HepG2 (cell line): ENCODE measurements around the gene CHMP1A. TPM values are rescaled to one million over a fixed set of nuclear protein-coding genes. Genes with fewer than 3 reads are reported as not detected.

Experiments
- FOXP1 ChIP-seq, 2 experiments: fragments of 450-650 bp in 1 of 2; IDR thresholded peaks; 2 replicates each; pipeline ENCODE4 v1.6.1; 2017 to 2018; ENCODE audit warnings: antibody characterized with exemption in 1 of 2
- JARID2 ChIP-seq: sonication (generic); formaldehyde crosslinking; IDR thresholded peaks from 2 replicates; pipeline ENCODE4 v1.8.1; 2023; ENCODE audit warnings: missing genetic modification reagents, inconsistent platforms; ENCODE audit not compliant: insufficient replicate concordance
- PRMT3 ChIP-seq: sonication (generic); formaldehyde crosslinking; IDR thresholded peaks from 2 replicates; pipeline ENCODE4 v1.8.1; 2022; ENCODE audit warnings: low read depth, mild to moderate bottlenecking, moderate library complexity, missing genetic modification reagents, borderline replicate concordance
- RBM22 ChIP-seq: fragments of 200-400 bp; formaldehyde crosslinking; optimal IDR thresholded peaks from 2 replicates; pipeline ENCODE3; 2017; ENCODE audit warnings: mild to moderate bottlenecking, low read length, moderate library complexity
- REXO4 ChIP-seq: sonication (generic); formaldehyde crosslinking; IDR thresholded peaks from 2 replicates; pipeline ENCODE4 v1.8.0; 2022; ENCODE audit warnings: missing genetic modification reagents, mild to moderate bottlenecking, borderline replicate concordance
- RFX1 ChIP-seq: fragments of 450-650 bp; IDR thresholded peaks from 2 replicates; pipeline ENCODE4 v1.6.1; 2017
- RFXANK ChIP-seq: IDR thresholded peaks from 2 replicates; pipeline ENCODE4 v1.6.1; 2016
- SALL2 ChIP-seq: sonication (generic); formaldehyde crosslinking; IDR thresholded peaks from 2 replicates; pipeline ENCODE4 v1.8.1; 2023; ENCODE audit warnings: mild to moderate bottlenecking, missing genetic modification reagents, inconsistent platforms
- SRSF4 ChIP-seq: fragments of 200-400 bp; formaldehyde crosslinking; IDR thresholded peaks from one replicate; pipeline ENCODE4 v1.6.1; 2018; ENCODE audit warnings: mild to moderate bottlenecking, low read depth, low read length, moderate library complexity; ENCODE audit not compliant: poor library complexity, severe bottlenecking
- ZNF496 ChIP-seq: sonication (generic); formaldehyde crosslinking; IDR thresholded peaks from 2 replicates; pipeline ENCODE4 v1.8.1; 2023; ENCODE audit warnings: mild to moderate bottlenecking, moderate library complexity, missing genetic modification reagents; ENCODE audit not compliant: insufficient replicate concordance
- ZNF570 ChIP-seq: sonication (generic); formaldehyde crosslinking; IDR thresholded peaks from 2 replicates; pipeline ENCODE4 v1.4.0; 2020; ENCODE audit warnings: mild to moderate bottlenecking, missing genetic modification reagents, borderline replicate concordance
- polyA plus RNA-seq, 8 experiments: library from polyadenylated mRNA; depleted of rRNA in 3 of 8; stranded (reverse) in 7 of 8; unstranded in 1 of 8; fragments of >200 nt; fragmentation: Illumina TruSeq in 4 of 8; extraction: Trizol in 4 of 8; gene quantifications; 2 replicates each; pipeline versions ENCODE4 v1.2.1 to v1.2.3, GENCODE V29; 2011 to 2016; ENCODE audit warnings: low read depth in 4 of 8, missing spikeins in 1 of 8, mixed read lengths in 1 of 8; ENCODE audit not compliant: insufficient read depth in 1 of 8
- total RNA-seq, 5 experiments: library from RNA; depleted of rRNA; stranded (reverse); fragments of >200 nt; fragmentation: Illumina TruSeq; extraction: Trizol; gene quantifications; 2 replicates each; pipeline ENCODE4 v1.2.3, GENCODE V29; 2016; ENCODE audit warnings: low read depth in 1 of 5
- TF ChIP-seq, protein P1 (sequence below): sonication (generic); formaldehyde crosslinking; IDR thresholded peaks from 2 replicates; pipeline ENCODE4 v1.5.0; 2020; ENCODE audit warnings: mild to moderate bottlenecking, missing genetic modification reagents, borderline replicate concordance
- TF ChIP-seq, protein P2 (sequence below): sonication (generic); formaldehyde crosslinking; IDR thresholded peaks from 2 replicates; pipeline ENCODE4 v1.8.1; 2023; ENCODE audit warnings: missing genetic modification reagents, mild to moderate bottlenecking, borderline replicate concordance
- TF ChIP-seq, protein P3 (sequence below), 2 experiments: sonication (generic) in 1 of 2; formaldehyde crosslinking in 1 of 2; IDR thresholded peaks; 2 replicates each; pipeline versions ENCODE4 v1.5.1 to v1.6.1; 2011 to 2020; ENCODE audit warnings: borderline replicate concordance in 1 of 2, low read depth in 1 of 2, low read length in 1 of 2, mild to moderate bottlenecking in 1 of 2, missing genetic modification reagents in 1 of 2, moderate library complexity in 1 of 2
- TF ChIP-seq, protein P4 (sequence below): sonication (generic); formaldehyde crosslinking; conservative IDR thresholded peaks from 2 replicates; pipeline ENCODE4 v1.8.0; 2022; ENCODE audit warnings: missing genetic modification reagents
- TF ChIP-seq, protein P5 (sequence below): sonication (generic); formaldehyde crosslinking; IDR thresholded peaks from 2 replicates; pipeline ENCODE4 v1.8.1; 2022; ENCODE audit warnings: low read depth, mild to moderate bottlenecking, missing genetic modification reagents

CHMP1A gene
- total and polyA plus RNA-seq, 2 of the 13 experiments (the other 11 are each of a cell fraction or from before 2014, with no cell fraction given): 69.4 to 73.3 TPM

DNA sequence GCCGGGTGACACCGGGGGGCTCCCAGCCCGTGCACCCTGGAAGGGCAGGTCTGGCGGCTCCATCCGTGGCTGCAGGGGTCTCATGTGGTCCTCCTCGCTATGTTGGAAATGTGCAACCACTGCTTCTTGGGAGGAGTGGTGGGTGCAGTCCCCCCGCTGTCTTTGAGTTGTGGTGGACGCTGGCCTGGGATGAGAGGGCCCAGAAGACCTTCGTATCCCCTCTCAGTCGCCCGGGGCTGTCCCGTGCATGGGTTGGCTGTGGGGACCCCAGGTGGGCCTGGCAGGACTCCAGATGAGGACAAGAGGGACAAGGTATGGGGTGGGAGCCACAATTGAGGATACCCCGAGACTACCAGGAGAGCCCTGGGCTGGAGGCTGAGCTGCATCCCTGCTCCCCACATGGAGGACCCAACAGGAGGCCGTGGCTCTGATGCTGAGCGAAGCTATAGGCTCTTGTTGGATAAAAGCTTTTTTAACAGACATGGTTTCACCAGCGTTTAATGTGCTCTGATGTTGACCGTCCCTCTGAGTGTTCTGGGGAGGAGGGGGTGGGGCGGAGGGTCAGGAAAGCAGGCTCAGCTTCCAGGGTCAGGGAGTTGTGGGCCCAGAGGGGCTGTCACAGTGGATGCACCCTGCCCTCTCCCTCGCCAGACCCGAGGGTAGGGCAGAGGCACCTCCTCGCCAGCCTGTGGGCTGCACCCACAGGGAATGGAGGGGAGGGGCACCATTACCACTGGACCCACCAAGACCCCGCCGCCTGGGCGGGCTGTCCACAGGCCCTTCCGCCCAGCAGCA is 38.6 kb upstream of the CHMP1A start (continued):
- TF ChIP-seq, protein P1, sequence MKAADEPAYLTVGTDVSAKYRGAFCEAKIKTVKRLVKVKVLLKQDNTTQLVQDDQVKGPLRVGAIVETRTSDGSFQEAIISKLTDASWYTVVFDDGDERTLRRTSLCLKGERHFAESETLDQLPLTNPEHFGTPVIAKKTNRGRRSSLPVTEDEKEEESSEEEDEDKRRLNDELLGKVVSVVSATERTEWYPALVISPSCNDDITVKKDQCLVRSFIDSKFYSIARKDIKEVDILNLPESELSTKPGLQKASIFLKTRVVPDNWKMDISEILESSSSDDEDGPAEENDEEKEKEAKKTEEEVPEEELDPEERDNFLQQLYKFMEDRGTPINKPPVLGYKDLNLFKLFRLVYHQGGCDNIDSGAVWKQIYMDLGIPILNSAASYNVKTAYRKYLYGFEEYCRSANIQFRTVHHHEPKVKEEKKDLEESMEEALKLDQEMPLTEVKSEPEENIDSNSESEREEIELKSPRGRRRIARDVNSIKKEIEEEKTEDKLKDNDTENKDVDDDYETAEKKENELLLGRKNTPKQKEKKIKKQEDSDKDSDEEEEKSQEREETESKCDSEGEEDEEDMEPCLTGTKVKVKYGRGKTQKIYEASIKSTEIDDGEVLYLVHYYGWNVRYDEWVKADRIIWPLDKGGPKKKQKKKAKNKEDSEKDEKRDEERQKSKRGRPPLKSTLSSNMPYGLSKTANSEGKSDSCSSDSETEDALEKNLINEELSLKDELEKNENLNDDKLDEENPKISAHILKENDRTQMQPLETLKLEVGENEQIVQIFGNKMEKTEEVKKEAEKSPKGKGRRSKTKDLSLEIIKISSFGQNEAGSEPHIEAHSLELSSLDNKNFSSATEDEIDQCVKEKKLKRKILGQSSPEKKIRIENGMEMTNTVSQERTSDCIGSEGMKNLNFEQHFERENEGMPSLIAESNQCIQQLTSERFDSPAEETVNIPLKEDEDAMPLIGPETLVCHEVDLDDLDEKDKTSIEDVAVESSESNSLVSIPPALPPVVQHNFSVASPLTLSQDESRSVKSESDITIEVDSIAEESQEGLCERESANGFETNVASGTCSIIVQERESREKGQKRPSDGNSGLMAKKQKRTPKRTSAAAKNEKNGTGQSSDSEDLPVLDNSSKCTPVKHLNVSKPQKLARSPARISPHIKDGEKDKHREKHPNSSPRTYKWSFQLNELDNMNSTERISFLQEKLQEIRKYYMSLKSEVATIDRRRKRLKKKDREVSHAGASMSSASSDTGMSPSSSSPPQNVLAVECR: no peak
- TF ChIP-seq, protein P2, sequence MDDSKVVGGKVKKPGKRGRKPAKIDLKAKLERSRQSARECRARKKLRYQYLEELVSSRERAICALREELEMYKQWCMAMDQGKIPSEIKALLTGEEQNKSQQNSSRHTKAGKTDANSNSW (CRISPR knock-in tag): 0 out of 2 replicates have a peak, but pooled peaks have one; percentile 65
- no peak for TF ChIP-seq RFX1
- TF ChIP-seq, protein P3, sequence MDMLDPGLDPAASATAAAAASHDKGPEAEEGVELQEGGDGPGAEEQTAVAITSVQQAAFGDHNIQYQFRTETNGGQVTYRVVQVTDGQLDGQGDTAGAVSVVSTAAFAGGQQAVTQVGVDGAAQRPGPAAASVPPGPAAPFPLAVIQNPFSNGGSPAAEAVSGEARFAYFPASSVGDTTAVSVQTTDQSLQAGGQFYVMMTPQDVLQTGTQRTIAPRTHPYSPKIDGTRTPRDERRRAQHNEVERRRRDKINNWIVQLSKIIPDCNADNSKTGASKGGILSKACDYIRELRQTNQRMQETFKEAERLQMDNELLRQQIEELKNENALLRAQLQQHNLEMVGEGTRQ (IDR thresholded peaks at IDR 0.05; ENCODE audit: low read depth, low read length): no peak
- TF ChIP-seq, protein P3 (CRISPR knock-in tag; IDR thresholded peaks at IDR 0.05; ENCODE audit: borderline replicate concordance): no peak
- no peak for TF ChIP-seq JARID2 (CRISPR knock-in tag)
- TF ChIP-seq SALL2 (CRISPR knock-in tag): 0 out of 2 replicates have a peak, but pooled peaks have one; percentile 5
- TF ChIP-seq PRMT3 (CRISPR knock-in tag): no peak
- peak; percentile 0 for TF ChIP-seq RBM22
- TF ChIP-seq REXO4 (CRISPR knock-in tag): no peak
- TF ChIP-seq, protein P4, sequence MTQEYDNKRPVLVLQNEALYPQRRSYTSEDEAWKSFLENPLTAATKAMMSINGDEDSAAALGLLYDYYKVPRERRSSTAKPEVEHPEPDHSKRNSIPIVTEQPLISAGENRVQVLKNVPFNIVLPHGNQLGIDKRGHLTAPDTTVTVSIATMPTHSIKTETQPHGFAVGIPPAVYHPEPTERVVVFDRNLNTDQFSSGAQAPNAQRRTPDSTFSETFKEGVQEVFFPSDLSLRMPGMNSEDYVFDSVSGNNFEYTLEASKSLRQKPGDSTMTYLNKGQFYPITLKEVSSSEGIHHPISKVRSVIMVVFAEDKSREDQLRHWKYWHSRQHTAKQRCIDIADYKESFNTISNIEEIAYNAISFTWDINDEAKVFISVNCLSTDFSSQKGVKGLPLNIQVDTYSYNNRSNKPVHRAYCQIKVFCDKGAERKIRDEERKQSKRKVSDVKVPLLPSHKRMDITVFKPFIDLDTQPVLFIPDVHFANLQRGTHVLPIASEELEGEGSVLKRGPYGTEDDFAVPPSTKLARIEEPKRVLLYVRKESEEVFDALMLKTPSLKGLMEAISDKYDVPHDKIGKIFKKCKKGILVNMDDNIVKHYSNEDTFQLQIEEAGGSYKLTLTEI (CRISPR knock-in tag): no peak
- TF ChIP-seq, protein P5, sequence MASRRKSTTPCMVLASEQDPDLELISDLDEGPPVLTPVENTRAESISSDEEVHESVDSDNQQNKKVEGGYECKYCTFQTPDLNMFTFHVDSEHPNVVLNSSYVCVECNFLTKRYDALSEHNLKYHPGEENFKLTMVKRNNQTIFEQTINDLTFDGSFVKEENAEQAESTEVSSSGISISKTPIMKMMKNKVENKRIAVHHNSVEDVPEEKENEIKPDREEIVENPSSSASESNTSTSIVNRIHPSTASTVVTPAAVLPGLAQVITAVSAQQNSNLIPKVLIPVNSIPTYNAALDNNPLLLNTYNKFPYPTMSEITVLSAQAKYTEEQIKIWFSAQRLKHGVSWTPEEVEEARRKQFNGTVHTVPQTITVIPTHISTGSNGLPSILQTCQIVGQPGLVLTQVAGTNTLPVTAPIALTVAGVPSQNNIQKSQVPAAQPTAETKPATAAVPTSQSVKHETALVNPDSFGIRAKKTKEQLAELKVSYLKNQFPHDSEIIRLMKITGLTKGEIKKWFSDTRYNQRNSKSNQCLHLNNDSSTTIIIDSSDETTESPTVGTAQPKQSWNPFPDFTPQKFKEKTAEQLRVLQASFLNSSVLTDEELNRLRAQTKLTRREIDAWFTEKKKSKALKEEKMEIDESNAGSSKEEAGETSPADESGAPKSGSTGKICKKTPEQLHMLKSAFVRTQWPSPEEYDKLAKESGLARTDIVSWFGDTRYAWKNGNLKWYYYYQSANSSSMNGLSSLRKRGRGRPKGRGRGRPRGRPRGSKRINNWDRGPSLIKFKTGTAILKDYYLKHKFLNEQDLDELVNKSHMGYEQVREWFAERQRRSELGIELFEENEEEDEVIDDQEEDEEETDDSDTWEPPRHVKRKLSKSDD (CRISPR knock-in tag): no peak
- TF ChIP-seq FOXP1 (IDR thresholded peaks at IDR 0.05): no peak
- TF ChIP-seq FOXP1 (CRISPR knock-in tag; IDR thresholded peaks at IDR 0.05): no peak
- no peak for TF ChIP-seq ZNF570 (CRISPR knock-in tag)
- no peak for TF ChIP-seq SRSF4
- TF ChIP-seq ZNF496: no peak
- TF ChIP-seq RFXANK (CRISPR knock-in tag): no peak
